SJCRH30 (cell line): ENCODE results near the gene SNAI3. TPM values are rescaled to one million over a fixed set of nuclear protein-coding genes. Genes with fewer than 3 reads are reported as not detected.

Source experiments
- DNase-seq, 2 experiments: peaks; one replicate each; pipeline ENCODE4 v3.0.0-alpha.2; 2015 to 2020
- H3K27ac ChIP-seq: fragments of 250-450 bp; sonication (Bioruptor Pico); 2 replicates; pipeline ENCODE4 v1.5.1; 2020; ENCODE audit warnings: mild to moderate bottlenecking, moderate library complexity
- H3K27me3 ChIP-seq: fragments of 250-450 bp; sonication (Bioruptor Pico); 2 replicates; pipeline ENCODE4 v1.5.1; 2020; ENCODE audit warnings: mild to moderate bottlenecking, moderate library complexity
- H3K36me3 ChIP-seq: fragments of 250-450 bp; sonication (Bioruptor Pico); 2 replicates; pipeline ENCODE4 v1.5.1; 2020; ENCODE audit warnings: mild to moderate bottlenecking, moderate library complexity
- H3K4me1 ChIP-seq: fragments of 250-450 bp; sonication (Bioruptor Pico); 2 replicates; pipeline ENCODE4 v1.5.1; 2020; ENCODE audit warnings: mild to moderate bottlenecking, moderate library complexity
- H3K4me3 ChIP-seq: fragments of 250-450 bp; sonication (Bioruptor Pico); 2 replicates; pipeline ENCODE4 v1.5.1; 2020; ENCODE audit warnings: mild to moderate bottlenecking, moderate library complexity
- H3K9me3 ChIP-seq: fragments of 250-450 bp; sonication (Bioruptor Pico); replicated peaks from 2 replicates; pipeline ENCODE4 v1.5.1; 2020; ENCODE audit warnings: mild to moderate bottlenecking, moderate library complexity
- total RNA-seq: library from RNA; depleted of rRNA; stranded (reverse); fragments of >200 nt; shearing (Covaris generic); gene quantifications from 2 replicates; pipeline ENCODE4 v1.2.3, GENCODE V29; 2014

Gene SNAI3
- total RNA-seq, 1 experiment from 2014 or later = 0.47 TPM

DNA sequence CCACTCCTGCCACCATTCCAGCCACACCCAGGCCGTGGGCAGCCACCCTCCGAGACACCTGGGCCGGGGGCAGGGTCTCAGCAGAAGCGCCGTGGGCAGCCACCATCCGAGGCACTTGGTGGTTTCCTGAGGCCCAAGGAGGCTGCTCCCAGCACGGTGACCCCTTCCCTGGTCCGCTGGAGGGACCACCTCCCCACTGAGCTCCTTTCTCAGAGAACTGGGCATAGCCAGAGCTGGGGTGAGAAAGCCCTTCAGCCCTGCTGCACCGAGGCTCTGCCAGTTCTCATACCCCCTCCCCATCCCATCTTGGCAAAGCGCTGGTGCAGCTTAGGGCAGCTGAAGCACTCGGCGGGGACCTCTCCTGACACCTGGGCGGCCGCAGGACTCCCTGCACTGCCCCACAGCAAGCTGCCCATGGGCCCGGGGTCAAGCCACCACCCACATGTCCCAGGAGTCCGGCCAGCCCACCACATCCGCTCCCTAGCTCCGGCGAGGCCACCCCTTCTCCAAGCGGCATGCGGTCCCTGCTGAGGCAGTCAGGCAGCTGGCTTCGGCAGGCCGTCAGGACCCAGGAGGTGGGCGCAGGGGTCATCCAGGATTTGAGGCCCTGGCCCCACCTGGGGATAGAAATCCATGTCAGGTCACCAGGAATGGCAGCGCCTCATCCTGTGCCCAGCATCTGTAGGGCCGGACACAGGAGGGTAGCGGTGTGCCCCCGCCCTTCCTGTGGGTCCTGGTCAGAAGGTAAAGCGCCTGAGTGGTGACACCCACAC is 34.1 kb downstream of the SNAI3 start:
- Histone ChIP-seq H3K4me3 (no peak overlapping the region), H3K9me3 (no peaks in the 10 kb centered on the region), H3K27me3 (no peaks in the 10 kb centered on the region), H3K27ac (no peak overlapping the region), H3K36me3 (no peaks in the 10 kb centered on the region), H3K4me1 (peaks cover 9% of the 10 kb centered on the region; the same call in 1 of the 2 replicates)
- no peak for DNase-seq

DNA sequence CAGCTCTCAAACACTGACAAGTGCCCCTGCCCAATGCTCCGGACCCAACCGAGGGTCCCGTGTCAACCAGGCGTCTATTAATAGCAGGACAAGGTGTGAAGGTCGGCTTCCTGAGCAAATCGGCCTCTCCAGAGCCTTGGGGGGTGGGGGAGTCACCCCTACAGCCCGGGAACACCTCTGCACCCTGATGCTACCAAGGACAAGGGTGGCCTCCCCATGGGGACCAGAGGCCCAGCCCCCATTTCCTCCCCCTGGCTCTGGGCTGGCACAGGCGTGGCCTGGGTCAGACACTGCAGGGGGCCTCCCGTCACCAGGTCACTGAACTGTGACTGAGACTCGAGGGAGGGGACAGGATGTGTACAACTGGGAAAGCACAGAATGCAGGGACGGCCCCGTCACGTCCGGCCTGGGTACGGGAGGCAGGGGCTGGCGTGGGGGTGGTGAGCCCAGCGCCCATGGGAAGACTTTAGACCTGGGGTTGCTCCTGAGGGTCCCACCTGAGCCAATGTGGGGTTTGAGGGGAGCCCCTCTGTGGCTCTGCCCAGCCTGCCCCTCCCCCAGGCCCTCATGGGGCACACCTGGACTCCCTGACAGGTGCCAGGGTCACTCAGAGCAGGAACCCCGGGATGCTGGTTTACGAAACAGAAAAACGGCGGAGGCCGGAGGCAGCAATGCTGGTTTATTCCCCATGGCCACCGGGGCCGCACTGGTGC is 34.9 kb downstream of the SNAI3 start:
- no peaks in the 10 kb centered on the region for H3K27me3 ChIP-seq
- H3K27ac ChIP-seq = no peak overlapping the region
- no peak overlapping the region for H3K4me3 ChIP-seq
- H3K9me3 ChIP-seq = no peaks in the 10 kb centered on the region
- no peak for DNase-seq
- H3K36me3 ChIP-seq = no peaks in the 10 kb centered on the region
- H3K4me1 ChIP-seq = peaks cover 9% of the 10 kb centered on the region; the same call in 1 of the 2 replicates

DNA sequence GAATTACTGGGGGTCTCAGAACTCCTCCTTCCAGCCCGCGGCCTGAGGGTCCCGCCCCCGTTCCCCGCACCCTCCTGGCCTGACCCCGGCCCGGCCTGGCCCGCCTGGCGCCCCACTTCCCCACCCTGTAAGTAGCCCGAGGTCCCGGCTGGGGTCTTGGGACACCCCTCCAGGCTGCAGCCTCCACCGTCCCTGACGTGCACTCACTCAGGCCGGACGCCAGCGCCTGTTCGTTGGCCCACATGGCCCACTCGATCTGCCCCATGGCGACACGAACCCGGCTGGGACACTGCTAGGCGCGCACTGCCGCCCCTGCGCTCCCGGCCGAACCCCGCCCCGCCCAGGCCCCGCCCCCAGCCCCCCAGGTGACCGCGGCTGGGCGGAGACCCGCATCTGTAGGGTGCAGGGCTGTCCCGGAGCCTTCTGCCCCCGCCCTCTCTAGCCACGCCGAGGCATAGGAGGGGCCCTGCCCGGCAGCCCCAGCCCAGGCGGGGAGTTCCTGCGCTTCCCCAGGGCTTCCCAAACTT is 35.5 kb downstream of the SNAI3 start, which contains the start of gene CYBA:
CYBA (minus strand) TSS at position 305 of the 527 bp plus-strand sequence; CDS start at position 265, 40 bp downstream.
- Histone ChIP-seq H3K27ac (no peak within 1 kb of the TSS), H3K4me3 (no peak within 1 kb of the TSS)

DNA sequence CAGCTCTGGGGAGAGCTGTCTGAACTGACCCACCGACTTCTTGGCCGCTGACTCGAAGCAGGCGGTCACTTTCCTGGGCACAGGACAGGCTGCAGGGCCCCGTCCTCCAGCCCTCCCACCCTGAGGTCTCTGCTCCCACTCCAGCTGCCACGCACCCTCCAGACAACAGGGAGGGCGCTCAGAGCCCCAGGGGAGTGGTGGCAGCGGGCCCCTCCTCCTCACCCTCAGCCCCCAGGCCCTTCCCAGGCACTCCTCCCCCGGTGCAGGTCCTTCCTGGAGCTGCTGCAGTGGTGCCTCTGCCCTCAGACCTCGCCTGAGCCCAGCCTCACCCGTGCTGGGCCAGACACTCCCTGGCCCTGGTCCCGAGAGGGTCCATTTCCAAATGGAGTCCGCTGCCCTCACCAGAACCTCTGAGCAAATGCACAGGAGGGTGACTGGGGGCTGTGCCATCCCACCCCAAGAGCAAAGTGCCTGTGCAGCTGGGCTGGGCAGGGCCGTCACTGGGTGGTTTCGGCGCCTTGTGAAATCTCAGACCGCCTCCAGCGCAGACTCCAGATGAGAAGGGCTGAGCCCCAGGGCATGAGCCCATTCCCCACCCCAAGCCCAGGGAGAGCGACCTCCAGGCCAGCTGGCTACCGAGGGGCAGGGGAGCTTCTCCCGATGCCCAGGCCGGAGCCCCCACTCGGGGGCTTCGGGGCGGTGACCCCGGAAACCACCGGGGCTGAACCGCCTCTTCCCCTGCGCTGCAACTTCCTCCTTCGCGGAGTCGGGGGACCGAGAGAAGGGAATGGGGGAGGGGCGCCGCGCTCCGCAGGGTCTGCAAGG is 36.2 kb downstream of the SNAI3 start:
- H3K9me3 ChIP-seq = no peaks in the 10 kb centered on the region
- no peaks in the 10 kb centered on the region for H3K36me3 ChIP-seq
- peaks cover 9% of the 10 kb centered on the region; the same call in 1 of the 2 replicates for H3K4me1 ChIP-seq
- no peak for DNase-seq
- H3K27ac ChIP-seq = no peak overlapping the region
- H3K27me3 ChIP-seq = no peaks in the 10 kb centered on the region
- H3K4me3 ChIP-seq = no peak overlapping the region

More for the DNA sequence above, 35.5 kb downstream of the SNAI3 start, which contains the start of gene CYBA:
- Histone ChIP-seq H3K9me3 (no peaks in the 10 kb centered on the region), H3K36me3 (no peaks in the 10 kb centered on the region), H3K27me3 (no peaks in the 10 kb centered on the region), H3K4me1 (peaks cover 9% of the 10 kb centered on the region; the same call in 1 of the 2 replicates)
- DNase-seq = no peak

DNA sequence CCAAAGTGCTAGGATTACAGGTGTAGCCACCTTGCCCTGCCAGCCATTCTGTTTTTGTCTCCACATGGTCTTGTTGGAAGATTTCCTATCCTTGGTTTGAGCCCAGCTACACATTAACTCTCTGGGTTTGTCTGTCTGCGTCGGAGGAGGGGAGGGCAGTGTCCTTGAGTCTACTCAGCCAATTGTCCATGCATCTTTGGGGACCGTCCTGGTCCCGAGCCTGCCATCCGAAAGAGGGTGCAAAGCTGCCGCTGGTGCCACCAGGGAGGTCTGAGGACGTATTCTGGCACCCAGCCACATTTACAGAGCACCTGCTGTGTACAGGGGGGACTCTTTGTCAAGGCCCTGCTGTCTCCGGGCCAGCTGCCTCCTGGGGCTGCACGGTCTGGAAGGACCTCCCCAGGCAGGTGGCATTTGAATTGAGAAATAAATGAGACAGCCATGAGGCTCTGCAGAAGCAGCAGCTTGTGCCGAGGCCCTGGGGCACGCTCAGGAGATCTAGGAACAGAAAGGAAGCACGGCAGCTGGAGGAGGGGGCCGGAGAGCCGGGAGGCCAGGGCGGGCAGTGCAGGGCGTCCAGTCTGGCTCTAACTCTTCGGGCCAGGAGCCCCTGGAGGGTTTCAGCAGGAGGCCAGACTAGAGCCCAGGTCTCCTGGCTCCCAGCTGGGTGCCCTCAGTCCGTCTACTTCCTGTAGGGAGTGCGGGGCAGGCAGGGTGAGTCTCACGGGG is 36.9 kb downstream of the SNAI3 start:
- H3K9me3 ChIP-seq = no peaks in the 10 kb centered on the region

DNA sequence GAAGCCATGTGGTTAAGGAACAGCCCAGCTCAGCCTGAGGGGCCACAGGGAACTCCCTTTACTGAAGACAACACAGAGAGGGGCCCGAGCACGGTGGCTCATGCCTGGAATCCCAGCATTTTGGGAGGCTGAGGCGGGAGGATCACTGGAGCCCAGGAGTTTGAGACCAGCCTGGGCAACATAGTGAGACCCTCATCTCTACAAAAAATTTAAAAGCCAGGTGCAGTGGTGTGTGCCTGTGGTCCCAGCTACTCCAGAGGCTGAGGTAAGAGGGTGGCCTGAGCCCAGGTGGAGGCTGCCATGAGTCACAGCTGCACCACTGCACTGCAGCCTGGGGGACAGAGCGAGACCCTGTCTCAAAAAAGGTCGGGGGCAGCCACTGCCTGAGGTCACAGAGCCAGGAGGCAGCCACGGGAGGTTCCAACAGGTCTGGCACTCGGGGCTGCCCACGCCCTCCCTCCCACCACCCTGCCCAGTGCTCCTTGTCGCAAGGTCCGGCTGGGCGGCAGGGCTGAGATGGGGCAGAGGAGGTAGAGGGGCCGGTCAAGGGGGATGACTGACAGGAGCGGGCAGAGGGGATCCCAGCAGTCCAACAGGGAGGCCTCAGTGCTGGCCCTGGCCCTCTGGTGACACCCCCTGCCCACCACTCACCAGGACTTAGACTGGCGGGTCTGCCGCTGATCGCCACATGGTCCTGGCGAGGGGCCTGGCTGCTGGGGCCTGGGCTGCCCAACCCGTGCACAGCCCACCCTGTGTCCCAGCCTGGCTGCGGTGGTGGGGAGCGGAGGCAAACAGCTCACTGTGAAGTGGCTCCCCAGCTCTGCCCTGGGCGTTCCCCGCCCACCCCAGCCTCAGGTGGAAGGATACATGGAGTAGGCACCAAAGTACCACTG is 38.9 kb downstream of the SNAI3 start:
- Histone ChIP-seq H3K36me3 (no peaks in the 10 kb centered on the region), H3K27me3 (no peaks in the 10 kb centered on the region), H3K27ac (no peak overlapping the region), H3K9me3 (no peaks in the 10 kb centered on the region), H3K4me1 (peaks cover 9% of the 10 kb centered on the region; the same call in 1 of the 2 replicates), H3K4me3 (no peak overlapping the region)
- no peak for DNase-seq

More for the DNA sequence above, 36.9 kb downstream of the SNAI3 start:
- H3K4me1 ChIP-seq = peaks cover 9% of the 10 kb centered on the region; the same call in 1 of the 2 replicates
- no peaks in the 10 kb centered on the region for H3K36me3 ChIP-seq
- no peaks in the 10 kb centered on the region for H3K27me3 ChIP-seq
- no peak overlapping the region for H3K27ac ChIP-seq
- no peak overlapping the region for H3K4me3 ChIP-seq
- DNase-seq = peak; percentile 60 to 66

DNA sequence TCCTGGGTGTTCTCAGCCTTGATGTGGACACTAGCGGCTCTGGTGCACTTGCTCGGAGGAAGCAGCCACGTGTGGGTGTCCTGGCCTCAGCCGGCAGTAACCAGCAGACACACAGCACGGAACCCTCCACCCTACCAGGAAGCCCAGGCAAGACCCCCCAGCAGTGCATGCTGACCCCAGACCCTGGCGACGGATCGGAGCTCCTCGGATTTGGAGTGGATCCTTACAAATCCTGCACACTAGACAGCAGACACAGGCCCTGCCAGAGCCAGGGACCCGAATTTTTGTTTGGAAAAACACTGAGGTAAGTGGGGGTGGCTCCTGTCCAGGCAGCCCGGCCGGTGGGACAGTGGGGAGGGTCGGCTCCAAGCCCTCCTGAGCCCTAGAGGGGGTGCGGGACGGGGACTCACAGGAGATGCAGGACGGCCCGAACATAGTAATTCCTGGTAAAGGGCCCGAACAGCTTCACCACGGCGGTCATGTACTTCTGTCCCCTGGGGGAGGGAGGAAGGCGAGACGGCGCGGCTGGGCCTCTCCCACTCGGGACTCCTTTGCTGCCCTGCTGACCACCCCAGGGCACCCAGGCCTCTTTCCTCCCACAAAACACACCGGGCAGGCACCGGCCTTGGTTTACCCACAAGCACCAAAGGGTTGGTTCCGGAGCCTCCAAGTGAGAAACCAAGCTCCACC is 39.8 kb downstream of the SNAI3 start:
- Histone ChIP-seq H3K27ac (no peak overlapping the region), H3K4me3 (no peak overlapping the region), H3K9me3 (no peaks in the 10 kb centered on the region)

DNA sequence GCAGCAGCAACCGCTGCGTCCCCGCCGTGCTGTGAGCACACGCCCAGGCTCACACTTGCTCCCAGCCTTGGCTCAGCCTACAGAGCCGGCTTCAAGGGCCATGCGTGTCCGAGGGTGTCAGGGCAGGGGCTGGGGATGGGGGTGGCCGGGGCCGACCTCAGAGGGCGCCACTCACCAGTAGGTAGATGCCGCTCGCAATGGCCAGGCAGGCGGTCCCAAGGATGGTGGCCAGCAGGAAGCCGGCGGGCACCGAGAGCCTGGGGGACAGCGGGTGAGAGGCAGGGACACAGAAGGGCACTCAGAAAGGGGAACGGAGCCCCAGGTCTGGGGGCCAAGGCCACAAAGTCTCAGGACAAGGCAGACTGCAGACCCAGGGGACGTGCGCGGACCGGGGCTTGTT is 40.4 kb downstream of the SNAI3 start:
- Histone ChIP-seq H3K4me1 (peaks cover 7% of the 10 kb centered on the region; the same call in 1 of the 2 replicates), H3K27me3 (no peaks in the 10 kb centered on the region), H3K9me3 (no peaks in the 10 kb centered on the region), H3K27ac (no peak overlapping the region), H3K4me3 (no peak overlapping the region), H3K36me3 (no peaks in the 10 kb centered on the region)
- DNase-seq = no peak

More for the DNA sequence above, 39.8 kb downstream of the SNAI3 start:
- no peaks in the 10 kb centered on the region for H3K27me3 ChIP-seq
- DNase-seq = no peak
- peaks cover 9% of the 10 kb centered on the region; the same call in 1 of the 2 replicates for H3K4me1 ChIP-seq
- H3K36me3 ChIP-seq = no peaks in the 10 kb centered on the region

DNA sequence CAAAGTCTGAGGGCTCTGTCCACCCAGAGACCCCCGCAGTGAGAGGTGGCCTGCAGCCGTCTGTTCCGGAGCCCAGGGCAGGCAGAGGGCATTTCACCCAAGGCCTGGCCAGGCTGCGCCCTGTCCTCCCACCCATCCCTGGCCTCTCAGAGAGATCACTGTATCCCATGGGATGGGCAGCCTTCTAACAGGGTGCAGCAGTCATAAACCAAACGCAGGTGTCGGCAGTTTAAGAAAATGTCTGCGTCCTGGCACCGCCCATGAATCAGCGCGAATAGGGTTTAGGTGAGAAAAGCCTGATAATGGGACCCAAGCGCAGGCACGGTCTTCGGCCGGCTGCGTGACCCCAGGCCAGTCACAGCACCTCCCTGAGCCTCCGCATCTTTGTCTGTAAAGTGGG is 40.9 kb downstream of the SNAI3 start:
- Histone ChIP-seq H3K27ac (no peak overlapping the region), H3K4me3 (no peak overlapping the region), H3K36me3 (no peaks in the 10 kb centered on the region), H3K4me1 (peaks cover 7% of the 10 kb centered on the region; the same call in 1 of the 2 replicates), H3K27me3 (no peaks in the 10 kb centered on the region; the same call in 1 of the 2 replicates), H3K9me3 (no peaks in the 10 kb centered on the region)
- DNase-seq = no peak

DNA sequence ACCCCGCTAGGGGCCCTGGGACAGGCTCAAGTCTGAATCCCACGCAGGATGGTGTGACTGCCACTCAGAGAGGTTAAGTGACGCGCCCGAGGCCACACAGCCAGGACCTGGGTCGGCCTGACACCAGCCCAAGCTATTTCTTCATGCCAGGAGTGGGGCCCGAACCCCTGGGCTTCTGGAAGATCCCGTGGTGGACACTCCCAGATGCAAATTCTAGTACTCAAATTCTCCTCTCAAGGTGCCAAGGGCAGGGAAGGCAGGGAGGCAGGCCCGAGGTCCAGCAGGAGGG is 42.7 kb downstream of the SNAI3 start:
- H3K36me3 ChIP-seq = no peaks in the 10 kb centered on the region
- no peak overlapping the region for H3K27ac ChIP-seq
- H3K9me3 ChIP-seq = no peaks in the 10 kb centered on the region
- no peak overlapping the region for H3K4me3 ChIP-seq
- H3K27me3 ChIP-seq = peaks cover 13% of the 10 kb centered on the region
- H3K4me1 ChIP-seq = no peaks in the 10 kb centered on the region
- no peak for DNase-seq

DNA sequence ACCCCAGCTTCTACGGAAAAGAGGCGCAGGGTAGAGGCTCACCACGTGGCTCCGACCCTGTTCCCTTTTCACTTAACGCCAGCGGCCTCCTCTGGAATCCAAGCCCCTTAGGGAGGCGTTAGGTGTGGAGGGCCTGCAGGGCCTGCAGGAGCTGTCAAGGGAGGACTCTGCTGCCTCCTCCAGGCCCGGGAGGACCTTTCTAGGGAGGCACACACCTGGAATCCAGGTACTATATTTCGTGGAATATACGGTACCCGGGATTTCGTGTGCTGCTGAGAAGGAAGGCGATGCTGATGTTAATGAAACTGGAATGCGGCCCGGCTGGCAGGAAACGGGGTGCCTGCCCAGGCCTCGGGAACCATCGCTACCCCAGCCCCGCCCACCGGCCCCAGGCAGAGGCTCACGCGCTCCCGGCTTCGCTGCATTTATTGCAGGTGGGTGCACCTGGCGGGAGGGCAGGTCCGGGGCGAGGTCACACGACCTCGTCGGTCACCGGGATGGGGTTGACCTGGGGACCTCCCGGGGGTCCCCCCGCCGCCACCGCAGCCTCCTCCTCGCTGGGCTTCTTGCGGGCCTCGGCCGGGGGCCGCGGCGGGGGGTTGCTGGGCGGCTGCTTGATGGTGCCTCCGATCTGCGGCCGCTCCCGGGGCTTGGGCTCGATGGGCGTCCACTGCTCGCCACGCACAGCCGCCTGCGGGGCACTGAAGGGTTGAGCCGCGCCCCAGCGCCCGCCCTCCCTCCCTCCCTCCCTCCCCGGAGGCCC is 43.2 kb downstream of the SNAI3 start:
- H3K4me1 ChIP-seq = no peaks in the 10 kb centered on the region
- no peak overlapping the region for H3K4me3 ChIP-seq
- H3K27me3 ChIP-seq = peaks cover 13% of the 10 kb centered on the region
- no peak for DNase-seq
- no peak overlapping the region for H3K27ac ChIP-seq
- no peaks in the 10 kb centered on the region for H3K36me3 ChIP-seq
- no peaks in the 10 kb centered on the region for H3K9me3 ChIP-seq
